ENCODE data around the gene CDH13.
A peak's percentile ranks its signal among the peaks of the same experiment; 100 is the strongest.

Gene CDH13

DNA sequence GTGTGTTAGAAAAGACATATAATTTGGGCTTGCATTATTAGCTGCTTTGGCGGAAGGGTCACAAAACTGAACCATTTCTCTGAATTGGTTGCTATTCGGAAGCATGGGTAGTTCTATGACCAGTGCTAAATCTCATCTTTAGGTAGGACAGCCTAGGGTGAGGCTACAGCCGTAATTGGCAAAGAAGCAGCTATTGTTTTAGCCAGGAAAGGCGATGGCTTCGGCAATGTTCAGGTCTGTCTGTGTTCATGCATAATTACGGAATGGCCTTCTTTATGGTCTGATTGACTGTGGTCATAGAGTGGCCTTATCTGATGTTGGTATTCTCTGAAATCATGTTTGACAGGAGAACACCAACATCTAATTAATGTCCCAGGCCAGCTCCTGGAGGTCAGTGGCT is 812.6 kb downstream of the CDH13 start:
- no peak for DNase-seq (ENCODE audit: low spot score)

GRCh38 chr16:83441517-83441916 is 814.7 kb downstream of the CDH13 start:
- DNase-seq (ENCODE audit: low spot score): peak; percentile 3

DNA sequence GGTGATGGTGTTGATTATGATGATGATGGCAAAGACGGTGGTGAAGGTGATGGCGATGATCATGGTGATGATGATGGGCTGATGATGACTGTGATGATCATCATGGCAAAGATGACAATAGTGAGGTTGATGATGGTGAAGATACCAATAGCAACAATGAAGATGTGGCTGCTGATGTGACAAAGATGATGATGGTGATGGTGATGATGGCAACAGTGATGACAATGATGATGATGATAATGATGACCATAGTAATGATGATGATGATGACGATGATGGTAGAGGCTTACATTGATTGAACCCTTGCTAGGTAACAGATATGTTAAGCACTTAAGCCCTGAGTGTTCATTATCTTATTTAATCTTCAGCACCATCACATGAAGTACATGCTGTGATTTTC is 817.2 kb downstream of the CDH13 start:
- DNase-seq (ENCODE audit: low spot score): no peak

DNA sequence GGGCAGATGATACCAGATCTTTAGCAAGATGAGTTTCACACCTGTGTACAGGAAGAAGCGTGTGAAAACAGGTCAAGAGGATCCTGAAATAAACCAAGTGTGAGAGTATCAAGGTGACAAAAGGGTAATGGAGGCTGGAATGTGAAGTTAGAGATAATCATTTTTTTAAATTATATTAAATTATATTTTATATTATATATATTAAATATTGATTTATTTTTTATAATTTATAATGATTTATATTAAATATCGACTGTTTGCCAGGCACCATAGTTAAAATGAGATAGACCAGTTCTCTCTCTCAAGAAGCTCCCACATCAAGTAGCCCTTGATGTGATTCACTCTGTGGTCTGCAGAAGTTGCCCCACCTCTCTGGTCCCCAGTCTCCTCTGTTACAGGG is 820.8 kb downstream of the CDH13 start:
- no peak for DNase-seq (ENCODE audit: low spot score)

GRCh38 chr16:83449861-83450260 is 823.1 kb downstream of the CDH13 start:
- no peak for DNase-seq (ENCODE audit: low spot score)

GRCh38 chr16:83453977-83454376 is 827.2 kb downstream of the CDH13 start:
- no peak for DNase-seq (ENCODE audit: low spot score)

DNA sequence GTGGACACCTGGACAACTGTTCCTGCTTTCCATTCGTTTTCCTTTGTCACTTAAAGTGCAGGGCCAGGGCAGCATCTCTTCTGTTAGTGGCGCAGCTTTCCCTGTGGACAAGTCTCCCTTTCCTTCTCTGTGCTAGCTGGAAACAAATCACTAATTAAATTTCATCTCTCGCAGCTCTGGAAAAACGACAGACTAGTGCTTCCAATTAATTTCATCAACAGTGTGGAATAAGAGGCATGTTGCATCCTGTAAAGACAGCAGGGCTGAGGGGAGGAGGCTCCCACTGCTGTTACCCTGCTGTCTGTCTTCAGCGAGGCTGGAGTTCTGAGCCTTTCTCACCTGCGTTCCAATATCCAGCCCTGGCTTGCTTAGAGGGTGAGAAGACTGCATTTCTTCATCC is 828.9 kb downstream of the CDH13 start:
- no peak for DNase-seq (ENCODE audit: low spot score)

GRCh38 chr16:83456934-83457333 is 830.2 kb downstream of the CDH13 start:
- DNase-seq (ENCODE audit: low spot score): no peak

- no peak for DNase-seq (ENCODE audit: low spot score)
These were observed 831.8 kb downstream of the CDH13 start for GRCh38 chr16:83458612-83459011.

- no peak for DNase-seq (ENCODE audit: low spot score)
These were observed 838.2 kb downstream of the CDH13 start for GRCh38 chr16:83464991-83465390.

GRCh38 chr16:83470416-83470815 is 843.6 kb downstream of the CDH13 start:
- no peak for DNase-seq (ENCODE audit: low spot score)

- DNase-seq (ENCODE audit: low spot score): no peak
These were observed 846.2 kb downstream of the CDH13 start for GRCh38 chr16:83472776-83473501.

GRCh38 chr16:83473926-83474650 is 847.3 kb downstream of the CDH13 start:
- DNase-seq (ENCODE audit: low spot score): no peak

DNA sequence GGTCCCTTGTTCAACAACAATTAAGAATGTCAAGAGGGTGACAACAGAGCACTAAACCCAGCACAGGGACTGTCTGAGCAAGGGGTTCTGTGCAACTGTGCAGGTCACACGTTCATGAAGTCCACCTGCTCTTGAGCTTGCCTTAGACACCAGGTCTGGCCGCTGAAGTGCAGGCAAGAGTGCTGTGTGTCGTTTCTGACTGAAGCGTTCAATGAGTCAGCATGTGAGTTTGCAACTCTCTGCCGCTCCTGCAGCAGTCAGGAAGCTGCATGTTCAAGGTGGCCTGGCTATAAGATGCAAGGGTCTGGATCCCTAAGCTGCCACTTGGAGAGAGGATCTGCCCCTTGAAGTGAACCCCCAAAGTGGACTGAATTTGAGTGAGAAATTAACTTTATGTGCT is 848.3 kb downstream of the CDH13 start:
- no peak for DNase-seq (ENCODE audit: low spot score)

DNA sequence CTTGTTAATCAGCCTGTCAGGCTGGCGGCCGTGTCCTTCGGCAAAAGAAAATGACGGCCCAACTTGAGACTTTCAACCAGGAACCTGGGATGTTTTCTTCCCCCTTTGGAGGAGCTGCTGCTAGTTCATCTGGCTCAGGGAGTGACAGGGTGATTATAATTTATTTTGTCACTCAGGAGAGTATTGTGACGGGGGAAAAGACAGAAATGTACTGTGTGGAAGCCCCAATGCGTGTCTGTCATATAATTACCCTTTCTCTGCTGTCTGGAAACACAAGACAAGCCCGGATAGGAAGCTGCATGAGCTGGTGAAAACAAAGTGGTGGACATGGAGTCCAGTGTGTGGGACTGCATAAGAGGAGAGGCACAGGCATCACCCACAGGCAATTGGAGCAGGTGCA is 854.8 kb downstream of the CDH13 start:
- DNase-seq (ENCODE audit: low spot score): no peak

- DNase-seq (ENCODE audit: low spot score): no peak
These were observed 855.9 kb downstream of the CDH13 start for GRCh38 chr16:83482545-83483162.

DNA sequence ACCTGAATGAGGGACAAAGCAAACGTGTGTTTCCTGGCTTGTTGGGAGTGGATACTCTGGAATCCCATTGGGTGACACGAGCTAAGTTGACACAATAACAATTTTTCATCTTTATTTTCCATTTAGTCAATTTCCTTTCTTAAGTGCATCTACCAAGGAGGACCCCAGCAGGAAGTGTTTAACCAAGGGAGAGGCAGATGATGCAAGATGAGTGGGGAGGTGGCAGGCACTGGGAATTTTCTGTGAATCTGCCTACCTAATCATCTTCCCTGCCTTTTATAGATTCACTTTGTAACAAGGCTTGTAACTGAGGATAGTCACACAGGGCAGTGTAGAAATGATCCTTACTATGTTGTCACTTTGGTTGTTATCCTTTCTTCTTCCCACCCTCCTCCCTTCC is 863.3 kb downstream of the CDH13 start:
- DNase-seq (ENCODE audit: low spot score): no peak

GRCh38 chr16:83494459-83494858 is 867.7 kb downstream of the CDH13 start:
- no peak for DNase-seq (ENCODE audit: low spot score)

DNA sequence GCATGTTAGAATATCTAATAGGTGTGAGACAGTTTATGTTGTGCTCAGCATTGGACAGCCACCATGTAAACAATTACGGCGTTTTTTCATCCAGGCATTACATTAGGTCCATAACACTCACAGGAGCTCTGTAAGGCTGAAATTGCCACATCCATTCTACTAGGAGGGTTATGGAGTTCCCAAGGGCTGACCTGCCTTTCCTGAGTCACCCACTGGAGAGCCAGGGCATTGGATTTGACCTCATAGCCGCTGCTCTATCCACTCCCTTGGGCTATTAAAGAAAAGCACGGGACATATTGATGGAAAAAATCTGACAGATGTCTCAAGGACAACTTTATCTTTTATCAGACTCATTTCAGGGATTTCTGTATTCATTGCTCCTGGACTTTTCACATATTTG is 874.7 kb downstream of the CDH13 start:
- DNase-seq (ENCODE audit: low spot score): no peak

GRCh38 chr16:83508295-83508694 is 881.5 kb downstream of the CDH13 start:
- DNase-seq (ENCODE audit: low spot score): no peak

- DNase-seq (ENCODE audit: low spot score): no peak
These were observed 882.5 kb downstream of the CDH13 start for GRCh38 chr16:83509316-83509715.

- no peak for DNase-seq (ENCODE audit: low spot score)
These were observed 884.1 kb downstream of the CDH13 start for GRCh38 chr16:83510906-83511305.

GRCh38 chr16:83513008-83513755 is 886.4 kb downstream of the CDH13 start:
- no peak for DNase-seq (ENCODE audit: low spot score)

All from globus pallidus (tissue), 1 donor.